GM10266 (cell line): Measurements from ENCODE around the gene HSPBAP1.

ENCODE experiments used
- DNase-seq: peaks from one replicate; pipeline ENCODE4 v3.0.0; 2012; ENCODE audit errors: extremely low spot score
- TF ChIP-seq, protein P1 (sequence below): IDR thresholded peaks from 2 replicates; pipeline ENCODE4 v1.5.1; 2012; ENCODE audit warnings: mild to moderate bottlenecking, low read depth; ENCODE audit not compliant: control insufficient read depth, insufficient read depth; ENCODE audit errors: missing control alignments

Gene HSPBAP1

DNA sequence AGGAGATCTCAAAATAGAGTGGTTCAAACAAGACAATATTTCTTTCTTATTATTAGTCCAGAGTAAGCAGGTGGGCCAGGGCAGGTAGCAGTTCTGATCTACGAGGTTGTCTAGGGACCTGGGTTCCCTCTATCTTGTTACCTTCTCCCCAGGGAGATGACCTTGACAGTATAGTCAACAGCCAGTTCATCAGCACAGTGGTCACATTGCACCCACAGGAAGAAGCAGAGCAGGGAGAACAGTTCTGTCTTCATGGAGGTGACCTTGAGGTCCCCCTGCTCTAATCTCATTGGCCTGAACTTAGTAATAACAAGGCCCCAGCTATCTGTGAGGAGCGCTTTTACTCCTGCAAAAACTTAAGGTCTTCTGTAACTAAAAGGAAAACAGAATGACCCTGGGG, 23.0 kb upstream of the HSPBAP1 start:
- DNase-seq, result no peak
- TF ChIP-seq, protein P1, sequence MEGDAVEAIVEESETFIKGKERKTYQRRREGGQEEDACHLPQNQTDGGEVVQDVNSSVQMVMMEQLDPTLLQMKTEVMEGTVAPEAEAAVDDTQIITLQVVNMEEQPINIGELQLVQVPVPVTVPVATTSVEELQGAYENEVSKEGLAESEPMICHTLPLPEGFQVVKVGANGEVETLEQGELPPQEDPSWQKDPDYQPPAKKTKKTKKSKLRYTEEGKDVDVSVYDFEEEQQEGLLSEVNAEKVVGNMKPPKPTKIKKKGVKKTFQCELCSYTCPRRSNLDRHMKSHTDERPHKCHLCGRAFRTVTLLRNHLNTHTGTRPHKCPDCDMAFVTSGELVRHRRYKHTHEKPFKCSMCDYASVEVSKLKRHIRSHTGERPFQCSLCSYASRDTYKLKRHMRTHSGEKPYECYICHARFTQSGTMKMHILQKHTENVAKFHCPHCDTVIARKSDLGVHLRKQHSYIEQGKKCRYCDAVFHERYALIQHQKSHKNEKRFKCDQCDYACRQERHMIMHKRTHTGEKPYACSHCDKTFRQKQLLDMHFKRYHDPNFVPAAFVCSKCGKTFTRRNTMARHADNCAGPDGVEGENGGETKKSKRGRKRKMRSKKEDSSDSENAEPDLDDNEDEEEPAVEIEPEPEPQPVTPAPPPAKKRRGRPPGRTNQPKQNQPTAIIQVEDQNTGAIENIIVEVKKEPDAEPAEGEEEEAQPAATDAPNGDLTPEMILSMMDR, result no peak

DNA sequence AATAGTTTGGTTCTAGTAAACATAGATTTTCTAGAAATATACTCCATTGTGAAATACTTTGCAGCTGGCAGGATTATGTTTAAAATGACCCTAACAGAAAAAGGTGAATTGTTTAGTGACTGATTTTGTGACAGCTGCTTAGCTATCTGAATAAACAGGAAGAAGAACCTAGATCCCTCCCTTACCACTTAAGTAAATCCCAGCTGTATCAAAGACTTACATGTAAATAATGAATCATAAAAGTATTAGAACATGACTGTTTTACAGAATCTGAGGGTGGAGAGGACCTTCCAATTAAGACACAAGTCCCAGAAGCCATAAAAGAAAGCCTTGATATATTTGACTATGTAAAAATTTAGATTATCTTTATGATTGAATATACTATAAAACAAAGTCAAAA, 17.1 kb upstream of the HSPBAP1 start:
- TF ChIP-seq, protein P1, result no peak
- no peak for DNase-seq

DNA sequence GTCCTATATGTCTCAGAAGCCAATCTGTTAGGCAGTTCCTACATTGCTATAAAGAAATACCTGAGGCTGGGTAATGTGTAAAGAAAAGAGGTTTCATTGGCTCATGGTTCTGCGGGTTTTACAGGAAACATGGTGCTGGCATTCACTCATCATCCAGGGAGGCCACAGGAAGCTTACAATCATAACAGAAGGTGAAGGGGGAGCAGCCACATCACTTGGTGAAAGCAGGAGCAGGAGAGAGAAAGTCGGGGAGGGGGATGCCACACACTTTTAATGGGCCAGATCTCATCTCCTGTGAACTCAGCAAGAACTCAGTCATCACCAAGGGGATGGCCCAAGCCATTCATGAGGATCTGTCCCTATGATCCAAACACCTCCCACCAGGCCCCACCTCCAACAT, 10.3 kb upstream of the HSPBAP1 start:
- DNase-seq, result no peak
- TF ChIP-seq, protein P1, result no peak

DNA sequence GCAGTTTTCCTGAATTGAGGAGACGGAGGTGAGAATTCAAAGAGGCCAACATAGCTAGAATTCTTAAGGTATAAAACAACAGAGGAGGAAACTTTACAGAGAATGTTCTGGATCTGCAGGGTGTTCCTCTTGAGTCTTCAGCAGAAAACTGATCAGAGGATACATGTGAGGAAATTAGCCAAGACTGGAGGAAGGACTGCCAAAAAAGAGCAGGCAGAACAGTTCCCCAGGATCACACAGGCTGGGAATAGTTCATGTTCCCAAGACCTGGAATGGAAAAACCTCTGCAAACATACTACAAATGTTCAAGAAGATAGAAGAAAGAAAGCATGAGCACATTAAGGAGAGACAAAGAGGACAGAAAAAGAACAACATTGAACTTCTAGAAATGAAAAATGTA, 8.7 kb upstream of the HSPBAP1 start:
- TF ChIP-seq, protein P1, result no peak

DNA sequence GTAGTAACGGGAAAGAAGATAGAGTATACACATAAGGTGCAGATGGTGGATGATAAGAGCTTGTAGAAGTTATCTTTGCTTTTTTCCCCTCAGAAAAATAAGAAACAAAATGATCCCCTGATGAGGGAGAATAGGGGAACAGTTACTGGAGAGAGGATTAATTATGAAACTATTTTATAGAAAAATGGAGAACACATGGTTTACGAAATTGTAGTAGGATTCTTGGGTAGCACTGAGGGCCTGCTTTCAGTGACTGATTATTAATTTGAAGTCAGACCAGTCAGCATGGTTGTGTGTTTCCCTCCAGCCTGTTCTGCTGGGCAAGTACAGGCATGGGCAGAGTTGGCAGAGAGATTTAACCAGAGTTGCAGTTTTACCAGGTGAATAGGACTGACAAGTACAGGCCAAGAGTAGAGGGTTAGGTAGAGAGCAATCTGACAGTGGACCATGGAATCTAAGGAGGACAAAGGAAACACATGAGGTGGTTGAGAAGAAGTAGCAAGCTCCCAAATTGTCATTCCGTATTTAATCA, 7.1 kb upstream of the HSPBAP1 start:
- DNase-seq, result no peak
- TF ChIP-seq, protein P1, result no peak

More for the DNA sequence above, 8.7 kb upstream of the HSPBAP1 start:
- DNase-seq, result no peak

DNA sequence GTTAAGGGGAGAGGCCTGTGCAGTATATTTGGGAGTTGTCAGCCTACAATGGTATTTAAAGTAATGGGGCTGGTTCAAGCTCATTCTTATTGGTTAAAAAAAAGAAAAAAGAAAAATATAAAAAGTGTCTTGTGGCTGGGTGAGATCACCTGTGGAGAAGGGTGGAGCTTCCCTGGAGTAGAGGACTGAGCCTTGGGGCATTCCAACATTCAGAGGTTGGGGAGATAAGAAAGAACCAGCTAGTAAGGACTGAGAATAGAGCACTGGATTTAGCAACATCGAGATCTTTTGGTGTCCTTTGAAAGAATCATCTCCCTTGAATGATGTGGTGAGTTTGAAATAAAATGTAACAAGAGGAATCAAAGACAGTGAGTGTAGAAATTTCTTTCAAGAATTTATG, 6.4 kb upstream of the HSPBAP1 start:
- DNase-seq, result no peak
- TF ChIP-seq, protein P1, result no peak

DNA sequence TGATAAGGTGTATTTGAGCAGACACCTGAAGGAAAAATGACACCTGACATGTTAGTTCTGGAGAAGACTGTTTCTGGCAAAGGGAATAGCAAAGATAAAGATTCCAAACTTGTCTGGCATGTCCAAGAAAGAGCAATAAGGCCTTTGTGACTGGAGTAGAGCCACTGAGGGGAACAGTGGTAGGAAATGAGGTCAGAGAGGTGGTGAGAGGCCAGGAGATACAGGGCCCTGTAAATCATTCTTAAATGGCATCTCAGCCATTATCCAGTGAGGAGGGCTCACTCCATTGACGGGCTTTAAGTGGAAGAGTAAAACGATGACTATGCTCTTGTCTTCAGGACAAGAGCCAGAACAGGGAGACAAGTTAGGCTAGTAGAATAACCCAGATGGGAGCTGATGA, 5.7 kb upstream of the HSPBAP1 start:
- TF ChIP-seq, protein P1, result no peak
- no peak for DNase-seq
